ACC112 (cell line): Measurements from ENCODE around the gene CINP.
"Not testable (repeated sequence)": the region's sequence is repeated elsewhere in the genome, so short reads cannot be mapped to it uniquely, and the experiment has no call there.

Source experiments
- H2AFZ ChIP-seq: fragments of 200-600 bp; sonication (generic); one replicate; pipeline ENCODE4 v1.6.0; 2017; ENCODE audit warnings: antibody characterized with exemption, low read length; ENCODE audit not compliant: unreplicated experiment
- H3K27ac ChIP-seq: fragments of 200-600 bp; sonication (generic); 2 replicates; pipeline ENCODE4 v1.5.1; 2014; ENCODE audit warnings: low read depth, mild to moderate bottlenecking, antibody characterized with exemption, low read length, moderate library complexity
- H3K27me3 ChIP-seq: fragments of 200-600 bp; sonication (generic); 2 replicates; pipeline ENCODE4 v1.6.1; 2014; ENCODE audit warnings: mild to moderate bottlenecking, antibody characterized with exemption, low read length, moderate library complexity, mixed read lengths; ENCODE audit not compliant: insufficient read depth
- H3K36me3 ChIP-seq: fragments of 200-600 bp; sonication (generic); 2 replicates; pipeline ENCODE4 v1.6.1; 2016; ENCODE audit warnings: mild to moderate bottlenecking, antibody characterized with exemption, low read length, moderate library complexity, mixed read lengths; ENCODE audit not compliant: insufficient read depth
- H3K4me1 ChIP-seq: fragments of 200-600 bp; sonication (generic); one replicate; pipeline ENCODE4 v1.6.1; 2016; ENCODE audit warnings: low read length, mixed read lengths; ENCODE audit not compliant: insufficient read depth, unreplicated experiment, control insufficient read depth
- H3K4me3 ChIP-seq: fragments of 200-600 bp; sonication (generic); 2 replicates; pipeline ENCODE4 v1.5.1; 2014; ENCODE audit warnings: mild to moderate bottlenecking, low read depth, low read length
- H3K79me2 ChIP-seq: fragments of 200-600 bp; sonication (generic); one replicate; pipeline ENCODE4 v1.6.0; 2016; ENCODE audit warnings: low read length; ENCODE audit not compliant: control insufficient read depth, unreplicated experiment, insufficient read depth

Gene CINP

DNA sequence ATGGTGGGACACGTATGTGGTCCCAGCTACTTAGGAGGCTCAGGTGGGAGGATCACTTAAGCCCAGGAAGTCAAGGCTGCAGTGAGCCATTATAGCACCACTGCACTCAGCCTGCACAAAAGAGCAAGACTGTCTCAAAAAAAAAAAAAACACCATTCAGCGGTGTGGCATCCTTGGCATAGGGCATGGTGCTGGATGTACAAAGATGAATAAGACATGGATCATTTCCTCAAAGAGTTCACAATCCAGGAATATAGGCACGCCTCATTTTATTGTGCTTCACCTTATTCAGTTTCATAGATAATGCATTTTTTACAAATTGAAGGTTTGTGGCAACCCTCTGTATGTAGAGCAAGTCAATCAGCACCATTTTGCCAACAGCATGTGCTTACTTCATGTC lies 6.4 kb downstream of the CINP start:
- H3K36me3 ChIP-seq: peaks cover 15% of the 10 kb centered on the region
- no peak overlapping the region for H3K27ac ChIP-seq
- no peaks in the 10 kb centered on the region for H3K4me1 ChIP-seq
- H3K4me3 ChIP-seq: no peak overlapping the region
- H3K79me2 ChIP-seq: peaks cover 5% of the 10 kb centered on the region
- no peaks in the 10 kb centered on the region for H3K27me3 ChIP-seq
- H2AFZ ChIP-seq: no peak overlapping the region

DNA sequence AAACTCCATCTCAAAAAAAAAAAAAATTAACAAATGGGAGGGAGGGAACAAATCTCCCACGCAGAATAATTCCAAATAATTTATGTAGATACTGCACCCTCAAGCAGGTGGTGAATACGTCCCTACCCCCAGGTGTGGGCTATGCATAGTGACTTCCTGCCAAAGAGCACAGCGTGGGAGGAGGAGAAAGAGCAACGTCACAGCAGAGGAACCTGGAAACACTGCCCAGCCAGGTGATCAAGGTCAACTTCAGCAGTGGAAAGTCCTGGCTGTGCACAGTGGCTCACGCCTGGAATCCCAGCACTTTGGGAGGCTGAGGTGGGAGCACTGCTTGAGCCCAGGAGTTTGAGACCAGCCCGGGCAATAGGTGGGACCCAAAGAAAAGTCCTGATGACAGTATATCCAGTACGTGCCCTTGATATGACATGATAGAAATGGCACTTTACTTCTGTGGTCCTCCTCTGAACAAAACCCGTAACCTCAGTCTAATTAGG lies 9.5 kb downstream of the CINP start:
- Histone ChIP-seq H3K4me3 (no peak overlapping the region), H3K27me3 (no peaks in the 10 kb centered on the region), H3K27ac (no peak overlapping the region), H3K79me2 (no peaks in the 10 kb centered on the region), H2AFZ (no peak overlapping the region), H3K4me1 (no peaks in the 10 kb centered on the region), H3K36me3 (peaks cover 17% of the 10 kb centered on the region)

DNA sequence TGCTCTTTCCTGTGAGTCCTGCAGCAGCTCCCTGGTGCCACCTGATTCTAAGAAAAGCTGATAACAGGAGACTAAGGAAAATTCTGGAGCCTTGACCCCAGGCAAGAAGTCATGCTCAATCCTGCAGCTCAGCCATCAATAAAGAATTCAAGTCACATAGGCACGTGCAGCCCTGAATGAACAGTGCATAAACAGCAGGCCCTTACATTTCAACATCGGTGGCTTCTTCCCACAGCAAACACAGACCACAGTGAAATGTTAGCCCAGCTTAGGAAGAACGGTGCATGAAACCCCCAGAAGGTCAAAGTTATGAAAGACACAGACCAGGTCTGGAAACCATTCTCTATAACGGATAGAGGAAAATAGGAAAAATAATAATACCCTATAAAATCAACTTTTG lies 10.5 kb downstream of the CINP start:
- Histone ChIP-seq H3K79me2 (no peaks in the 10 kb centered on the region), H3K4me1 (no peaks in the 10 kb centered on the region), H3K4me3 (no peak overlapping the region), H2AFZ (no peak overlapping the region), H3K27ac (no peak overlapping the region), H3K27me3 (no peaks in the 10 kb centered on the region), H3K36me3 (peaks cover 21% of the 10 kb centered on the region)

DNA sequence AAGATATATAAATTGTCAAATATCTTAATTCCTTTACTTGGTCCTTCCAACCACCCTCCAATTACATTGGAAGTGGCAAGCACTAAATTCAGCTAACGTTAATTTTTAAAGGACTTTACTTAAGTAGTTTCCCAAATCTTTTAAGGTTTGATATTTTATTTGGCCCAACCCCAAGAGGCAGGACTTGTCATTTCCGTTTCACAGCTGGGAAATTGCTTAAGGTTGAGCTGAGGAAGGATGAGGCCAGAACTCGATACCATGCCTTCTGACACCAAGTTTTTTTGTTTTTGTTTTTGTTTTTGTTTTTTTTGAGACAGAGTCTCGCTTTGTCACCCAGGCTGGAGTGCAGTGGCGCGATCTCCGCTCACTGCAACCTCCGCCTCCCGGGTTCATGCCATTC lies 11.1 kb downstream of the CINP start:
- not testable (repeated sequence) for H3K4me1 ChIP-seq, H3K4me3 ChIP-seq, H3K27ac ChIP-seq, H3K79me2 ChIP-seq, H3K27me3 ChIP-seq, H2AFZ ChIP-seq
- H3K36me3 ChIP-seq: peaks cover 21% of the 10 kb centered on the region

DNA sequence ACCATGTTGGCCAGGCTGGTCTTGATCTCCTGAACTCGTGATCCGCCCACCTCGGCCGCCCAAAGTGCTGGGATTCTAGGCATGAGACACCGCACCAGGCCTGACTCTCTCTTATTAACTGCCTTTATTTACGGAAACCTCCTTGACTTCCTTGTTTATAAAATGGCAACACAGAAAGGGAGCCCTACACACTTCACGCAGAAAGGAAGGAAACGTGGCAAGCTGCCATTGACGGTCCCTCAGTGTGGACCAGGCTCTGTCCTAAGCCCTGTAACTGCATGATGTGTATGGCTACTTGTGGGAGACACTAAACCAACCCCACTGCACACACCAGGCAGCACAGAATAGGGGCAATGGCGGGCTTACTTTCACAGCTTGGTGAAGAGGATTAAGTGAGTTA lies 11.7 kb downstream of the CINP start:
- Histone ChIP-seq H2AFZ (no peak overlapping the region), H3K36me3 (peaks cover 21% of the 10 kb centered on the region), H3K79me2 (no peaks in the 10 kb centered on the region), H3K4me3 (no peak overlapping the region), H3K27ac (no peak overlapping the region), H3K27me3 (no peaks in the 10 kb centered on the region), H3K4me1 (no peaks in the 10 kb centered on the region)

DNA sequence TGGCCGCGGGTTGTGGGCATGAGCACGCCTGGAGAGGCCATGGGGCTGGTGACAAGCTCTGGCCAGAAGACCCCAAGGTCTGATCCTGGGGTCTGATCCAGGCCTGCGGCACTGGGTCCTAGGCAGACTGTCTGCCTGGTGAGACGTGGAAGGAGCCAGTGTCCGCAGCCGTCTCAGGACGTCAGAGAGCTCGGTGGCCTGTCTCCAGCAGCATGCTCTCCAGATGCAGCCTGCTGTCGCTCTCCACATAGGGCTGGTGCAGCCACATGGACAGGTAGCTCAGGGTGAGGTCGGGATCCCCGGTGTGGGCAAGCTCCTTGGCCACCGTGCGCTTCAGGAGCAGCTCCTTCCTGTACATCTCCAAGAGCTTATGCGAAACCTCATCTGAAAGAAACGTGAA lies 14.3 kb downstream of the CINP start:
- H2AFZ ChIP-seq: no peak overlapping the region
- no peak overlapping the region for H3K4me3 ChIP-seq
- H3K27me3 ChIP-seq: no peaks in the 10 kb centered on the region
- no peak overlapping the region for H3K27ac ChIP-seq
- H3K79me2 ChIP-seq: no peaks in the 10 kb centered on the region
- no peaks in the 10 kb centered on the region for H3K4me1 ChIP-seq
- H3K36me3 ChIP-seq: peaks cover 6% of the 10 kb centered on the region; the same call in 1 of the 2 replicates

DNA sequence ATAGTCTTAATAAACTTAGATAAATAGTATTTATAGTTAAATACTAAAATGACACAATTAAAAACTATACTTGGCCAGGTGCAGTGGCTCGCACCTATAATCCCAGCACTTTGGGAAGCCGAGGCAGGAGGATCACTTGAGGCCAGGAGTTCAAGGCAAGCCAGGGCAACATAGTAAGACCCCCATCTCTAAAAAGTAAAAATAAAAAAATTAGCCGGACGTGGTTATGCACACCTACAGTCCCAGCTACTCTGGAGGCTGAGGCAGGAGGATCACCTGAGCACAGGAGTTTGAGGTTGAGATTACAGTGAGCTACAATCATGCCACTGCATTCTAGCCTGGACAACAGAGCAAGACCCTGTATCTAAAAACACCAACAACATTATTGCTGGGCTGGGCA lies 16.0 kb downstream of the CINP start:
- Histone ChIP-seq H3K36me3 (peaks cover 6% of the 10 kb centered on the region; the same call in 1 of the 2 replicates), H3K27me3 (no peaks in the 10 kb centered on the region), H3K4me1 (no peaks in the 10 kb centered on the region), H3K27ac (no peak overlapping the region), H3K4me3 (no peak overlapping the region), H3K79me2 (no peaks in the 10 kb centered on the region), H2AFZ (no peak overlapping the region)

DNA sequence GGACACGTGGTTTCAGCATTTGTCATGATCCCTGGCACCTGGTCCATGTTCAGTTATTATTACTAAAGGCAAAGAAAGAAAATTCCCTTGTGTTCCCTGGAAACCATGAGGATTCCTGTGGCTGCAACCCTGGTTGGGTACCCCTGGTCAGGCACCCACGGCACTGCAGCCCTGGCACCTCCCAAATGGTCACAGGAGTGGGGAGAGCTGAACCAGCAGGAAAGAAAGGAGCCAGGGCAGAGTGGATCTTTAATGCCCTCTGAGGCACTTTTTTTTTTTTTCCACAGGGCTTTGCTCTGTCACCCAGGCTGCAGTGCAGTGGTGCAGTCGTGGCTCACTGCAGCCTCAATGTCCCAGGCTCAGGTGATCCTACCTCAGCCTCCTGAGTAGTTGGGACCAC lies 17.5 kb downstream of the CINP start:
- Histone ChIP-seq H3K27ac (no peak overlapping the region), H3K79me2 (no peaks in the 10 kb centered on the region), H2AFZ (no peak overlapping the region), H3K4me1 (no peaks in the 10 kb centered on the region), H3K36me3 (peaks cover 6% of the 10 kb centered on the region; the same call in 1 of the 2 replicates), H3K4me3 (no peak overlapping the region), H3K27me3 (no peaks in the 10 kb centered on the region)

DNA sequence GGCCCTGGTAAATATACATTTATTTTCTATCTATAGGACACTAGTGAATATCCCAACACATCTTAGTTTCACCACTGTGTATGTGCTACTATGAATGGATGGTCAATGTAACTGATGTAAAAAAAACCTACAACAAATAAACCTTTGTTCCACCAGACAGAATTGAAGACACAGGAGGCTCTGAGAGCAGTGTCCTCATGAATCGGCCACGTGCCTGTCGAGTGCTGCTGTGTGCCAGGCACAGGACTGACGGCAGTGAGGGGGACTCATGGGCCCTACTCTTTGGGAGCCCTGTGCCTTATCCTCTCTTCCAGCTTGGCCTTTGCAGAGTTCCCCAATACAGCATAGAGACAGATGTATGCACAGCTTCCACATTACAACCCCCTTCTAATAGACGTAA lies 18.2 kb downstream of the CINP start:
- Histone ChIP-seq H3K27me3 (no peaks in the 10 kb centered on the region), H2AFZ (no peak overlapping the region), H3K79me2 (no peaks in the 10 kb centered on the region), H3K4me1 (no peaks in the 10 kb centered on the region), H3K27ac (no peak overlapping the region), H3K4me3 (no peak overlapping the region), H3K36me3 (peaks cover 6% of the 10 kb centered on the region; the same call in 1 of the 2 replicates)

DNA sequence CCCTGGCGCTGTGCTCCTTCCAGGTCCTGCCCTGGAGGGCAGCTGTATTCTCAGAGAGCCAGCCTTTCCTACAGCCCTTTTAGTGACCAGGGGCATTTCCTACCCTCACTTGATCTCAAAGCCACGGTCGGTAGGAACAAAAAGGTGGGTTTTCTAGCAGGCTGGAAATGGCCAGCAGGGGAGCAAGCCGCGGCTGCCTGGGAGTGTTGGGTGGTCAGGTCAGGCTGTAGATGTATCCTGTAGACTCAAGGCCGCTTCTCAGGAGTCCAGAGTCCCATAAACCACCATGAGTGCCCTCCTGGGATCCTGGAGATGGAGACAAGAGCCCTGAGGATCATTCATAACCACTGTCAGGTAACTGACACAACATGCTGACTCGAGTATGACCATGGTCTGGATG lies 18.6 kb downstream of the CINP start:
- Histone ChIP-seq H3K27me3 (no peaks in the 10 kb centered on the region), H3K36me3 (peaks cover 6% of the 10 kb centered on the region; the same call in 1 of the 2 replicates), H3K79me2 (no peaks in the 10 kb centered on the region), H3K4me3 (no peak overlapping the region), H3K4me1 (no peaks in the 10 kb centered on the region), H3K27ac (no peak overlapping the region), H2AFZ (no peak overlapping the region)

DNA sequence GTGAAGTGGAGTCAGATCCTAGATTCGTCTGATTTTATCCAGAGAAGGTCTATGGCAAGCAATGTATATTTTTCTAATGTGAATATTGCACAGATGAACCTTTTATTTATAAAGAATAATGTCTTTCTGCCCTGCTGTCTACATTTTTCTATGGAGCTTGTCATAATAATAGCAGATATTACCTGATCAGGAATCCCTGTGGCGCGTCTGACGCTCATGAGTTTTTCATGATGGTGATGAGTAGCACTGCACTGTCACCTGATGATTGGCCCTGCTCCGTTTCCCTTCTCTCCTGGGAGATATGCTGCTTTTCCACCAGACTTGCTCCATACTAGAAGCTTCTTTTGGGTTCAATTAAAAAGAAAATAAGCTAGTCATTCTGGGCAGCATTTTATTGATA lies 20.5 kb downstream of the CINP start:
- Histone ChIP-seq H3K27ac (no peak overlapping the region), H2AFZ (no peak overlapping the region), H3K36me3 (no peaks in the 10 kb centered on the region; the same call in 1 of the 2 replicates), H3K79me2 (no peaks in the 10 kb centered on the region), H3K27me3 (no peaks in the 10 kb centered on the region), H3K4me1 (no peaks in the 10 kb centered on the region), H3K4me3 (no peak overlapping the region)
